Suppressor macrophage (primary cell): ENCODE results near the gene PCDHB4.
A peak's percentile ranks its signal among the peaks of the same experiment; 100 is the strongest.
"Not testable (repeated sequence)": the region's sequence is repeated elsewhere in the genome, so short reads cannot be mapped to it uniquely, and the experiment has no call there.

Experiments used
- DNase-seq, 4 experiments: peaks; one replicate each; pipeline ENCODE4 v3.0.0-alpha.2; 2020 to 2022
- total RNA-seq, 17 experiments: gene quantifications; one replicate each; lab custom pipeline; 2026; ENCODE audit warnings: mixed read lengths in 6 of 17, inconsistent platforms in 3 of 17; lab: John Stamatoyannopoulos, UW

The PCDHB4 gene
- total RNA-seq = 0 to 1.8 (median 0) reads per million in 17 experiments

GRCh38 chr5:141121563-141121962 lies at the start of gene PCDHB4:
Gene PCDHB4 (plus strand): TSS chr5:141121818. CDS start chr5:141121999, 181 bp downstream.
- no peak for DNase-seq

- DNase-seq = no peak
These were observed 43.8 kb upstream of the PCDHB4 start for GRCh38 chr5:141077826-141078225.

- DNase-seq = no peak
These were observed 39.4 kb upstream of the PCDHB4 start for GRCh38 chr5:141082228-141082627.

GRCh38 chr5:141084487-141084989 lies 37.1 kb upstream of the PCDHB4 start:
- DNase-seq = peak in 3 of 4 experiments; percentile 6 to 36 (median 9)

GRCh38 chr5:141094481-141095262 lies 26.9 kb upstream of the PCDHB4 start, which contains the start of gene PCDHB2:
Gene PCDHB2 (plus strand): TSS chr5:141094615. CDS start chr5:141094791, 176 bp downstream.
- DNase-seq = no peak

DNA sequence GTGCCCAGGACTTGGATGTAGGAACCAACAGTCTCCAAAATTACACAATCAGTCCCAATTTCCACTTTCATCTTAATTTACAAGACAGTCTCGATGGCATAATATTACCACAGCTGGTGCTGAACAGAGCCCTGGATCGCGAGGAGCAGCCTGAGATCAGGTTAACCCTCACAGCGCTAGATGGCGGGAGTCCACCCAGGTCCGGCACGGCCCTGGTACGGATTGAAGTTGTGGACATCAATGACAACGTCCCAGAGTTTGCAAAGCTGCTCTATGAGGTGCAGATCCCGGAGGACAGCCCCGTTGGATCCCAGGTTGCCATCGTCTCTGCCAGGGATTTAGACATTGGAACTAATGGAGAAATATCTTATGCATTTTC lies 26.4 kb upstream of the PCDHB4 start:
- no peak for DNase-seq

DNA sequence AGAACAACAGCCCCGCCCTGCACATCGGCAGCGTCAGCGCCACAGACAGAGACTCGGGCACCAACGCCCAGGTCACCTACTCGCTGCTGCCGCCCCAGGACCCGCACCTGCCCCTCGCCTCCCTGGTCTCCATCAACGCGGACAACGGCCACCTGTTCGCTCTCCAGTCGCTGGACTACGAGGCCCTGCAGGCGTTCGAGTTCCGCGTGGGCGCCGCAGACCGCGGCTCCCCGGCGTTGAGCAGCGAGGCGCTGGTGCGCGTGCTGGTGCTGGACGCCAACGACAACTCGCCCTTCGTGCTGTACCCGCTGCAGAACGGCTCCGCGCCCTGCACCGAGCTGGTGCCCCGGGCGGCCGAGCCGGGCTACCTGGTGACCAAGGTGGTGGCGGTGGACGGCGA lies 25.4 kb upstream of the PCDHB4 start:
- DNase-seq = not testable (repeated sequence)

GRCh38 chr5:141096586-141096985 lies 25.0 kb upstream of the PCDHB4 start:
- DNase-seq = not testable (repeated sequence)

GRCh38 chr5:141100243-141100805 lies 21.3 kb upstream of the PCDHB4 start, which contains the start of gene PCDHB3:
Gene PCDHB3 (plus strand): TSS chr5:141100473. CDS start chr5:141100650, 177 bp downstream.
- peak in 2 of 4 experiments; percentile 3 to 4 for DNase-seq

DNA sequence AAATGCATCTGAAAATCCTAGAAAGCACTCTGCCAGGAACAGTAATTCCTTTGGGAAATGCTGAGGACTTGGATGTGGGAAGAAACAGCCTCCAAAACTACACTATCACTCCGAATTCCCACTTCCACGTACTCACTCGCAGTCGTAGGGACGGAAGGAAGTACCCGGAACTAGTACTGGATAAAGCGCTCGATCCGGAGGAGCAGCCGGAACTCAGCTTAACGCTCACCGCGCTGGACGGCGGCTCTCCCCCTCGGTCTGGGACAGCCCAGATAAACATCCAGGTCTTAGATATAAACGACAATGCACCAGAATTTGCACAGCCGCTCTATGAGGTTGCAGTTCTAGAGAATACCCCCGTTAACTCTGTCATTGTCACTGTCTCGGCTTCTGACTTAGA lies 20.6 kb upstream of the PCDHB4 start:
- no peak for DNase-seq

GRCh38 chr5:141102070-141102469 lies 19.5 kb upstream of the PCDHB4 start:
- DNase-seq = not testable (repeated sequence)

DNA sequence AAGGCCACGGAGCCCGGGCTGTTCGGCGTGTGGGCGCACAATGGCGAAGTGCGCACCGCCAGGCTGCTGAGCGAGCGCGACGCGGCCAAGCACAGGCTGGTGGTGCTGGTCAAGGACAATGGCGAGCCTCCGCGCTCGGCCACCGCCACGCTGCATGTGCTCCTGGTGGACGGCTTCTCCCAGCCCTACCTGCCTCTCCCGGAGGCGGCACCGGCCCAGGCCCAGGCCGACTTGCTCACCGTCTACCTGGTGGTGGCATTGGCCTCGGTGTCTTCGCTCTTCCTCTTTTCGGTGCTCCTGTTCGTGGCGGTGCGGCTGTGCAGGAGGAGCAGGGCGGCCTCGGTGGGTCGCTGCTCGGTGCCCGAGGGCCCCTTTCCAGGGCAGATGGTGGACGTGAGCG lies 19.1 kb upstream of the PCDHB4 start:
- not testable (repeated sequence) for DNase-seq

DNA sequence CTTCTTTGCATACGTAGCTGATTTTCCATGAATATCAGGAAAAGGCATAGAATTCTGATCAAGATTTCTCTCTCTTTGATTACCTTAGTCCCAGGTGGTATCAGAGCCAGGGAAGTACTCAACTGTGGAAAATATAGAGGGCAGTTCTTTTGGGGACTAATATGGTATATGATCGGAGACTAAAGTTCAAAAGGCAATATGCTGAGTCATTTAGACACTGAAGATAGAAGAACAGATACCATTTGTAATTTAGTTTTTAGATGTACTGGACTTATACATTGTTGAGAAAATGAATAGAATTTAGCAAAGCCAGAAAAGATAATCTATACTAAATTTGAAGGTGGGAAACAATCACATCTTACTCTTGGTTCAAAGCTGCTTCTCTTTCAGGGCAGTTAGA lies 16.3 kb upstream of the PCDHB4 start:
- no peak for DNase-seq

DNA sequence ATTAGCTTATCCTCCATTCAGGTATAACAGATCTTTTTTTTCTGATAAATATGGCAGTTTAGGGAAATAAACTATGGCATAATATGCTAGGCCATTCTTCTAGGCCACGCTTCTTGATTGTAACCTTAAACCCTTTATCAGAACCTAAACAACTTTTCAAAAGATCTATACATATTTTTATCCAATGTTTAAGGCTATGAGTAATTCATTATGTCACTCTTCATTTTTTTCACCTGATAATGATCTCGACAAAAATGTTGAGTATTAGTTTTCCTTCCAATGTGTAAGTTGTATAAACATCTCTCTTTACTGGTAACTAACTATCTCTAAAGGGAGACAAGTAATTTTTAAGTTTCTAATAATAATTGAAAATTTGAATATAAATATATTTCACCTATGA lies 2.4 kb upstream of the PCDHB4 start:
- DNase-seq = no peak

DNA sequence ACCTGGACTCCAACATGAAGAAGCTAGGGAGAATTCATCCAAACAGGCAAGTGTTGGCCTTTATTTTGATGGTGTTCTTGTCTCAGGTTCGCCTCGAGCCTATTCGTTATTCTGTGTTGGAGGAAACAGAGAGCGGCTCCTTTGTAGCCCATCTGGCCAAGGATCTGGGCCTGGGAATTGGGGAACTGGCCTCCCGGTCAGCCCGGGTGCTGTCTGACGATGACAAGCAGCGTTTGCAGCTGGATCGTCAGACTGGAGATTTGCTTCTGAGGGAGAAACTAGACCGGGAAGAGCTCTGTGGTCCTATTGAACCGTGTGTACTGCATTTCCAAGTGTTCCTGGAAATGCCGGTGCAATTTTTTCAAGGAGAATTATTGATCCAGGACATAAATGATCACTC lies 367 bp downstream of the PCDHB4 start:
- no peak for DNase-seq

DNA sequence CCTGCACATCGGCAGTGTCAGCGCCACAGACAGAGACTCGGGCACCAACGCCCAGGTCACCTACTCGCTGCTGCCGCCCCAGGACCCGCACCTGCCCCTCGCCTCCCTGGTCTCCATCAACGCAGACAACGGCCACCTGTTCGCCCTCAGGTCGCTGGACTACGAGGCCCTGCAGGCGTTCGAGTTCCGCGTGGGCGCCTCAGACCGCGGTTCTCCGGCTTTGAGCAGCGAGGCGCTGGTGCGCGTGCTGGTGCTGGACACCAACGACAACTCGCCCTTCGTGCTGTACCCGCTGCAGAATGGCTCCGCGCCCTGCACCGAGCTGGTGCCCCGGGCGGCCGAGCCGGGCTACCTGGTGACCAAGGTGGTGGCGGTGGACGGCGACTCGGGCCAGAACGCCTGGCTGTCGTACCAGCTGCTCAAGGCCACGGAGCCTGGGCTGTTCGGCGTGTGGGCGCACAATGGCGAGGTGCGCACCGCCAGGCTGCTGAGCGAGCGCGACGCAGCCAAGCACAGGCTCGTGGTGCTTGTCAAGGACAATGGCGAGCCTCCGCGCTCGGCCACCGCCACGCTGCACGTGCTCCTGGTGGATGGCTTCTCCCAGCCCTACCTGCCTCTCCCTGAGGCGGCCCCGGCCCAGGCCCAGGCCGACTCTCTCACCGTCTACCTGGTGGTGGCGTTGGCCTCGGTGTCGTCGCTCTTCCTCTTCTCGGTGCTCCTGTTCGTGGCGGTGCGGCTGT lies 1.9 kb downstream of the PCDHB4 start:
- DNase-seq = not testable (repeated sequence)

DNA sequence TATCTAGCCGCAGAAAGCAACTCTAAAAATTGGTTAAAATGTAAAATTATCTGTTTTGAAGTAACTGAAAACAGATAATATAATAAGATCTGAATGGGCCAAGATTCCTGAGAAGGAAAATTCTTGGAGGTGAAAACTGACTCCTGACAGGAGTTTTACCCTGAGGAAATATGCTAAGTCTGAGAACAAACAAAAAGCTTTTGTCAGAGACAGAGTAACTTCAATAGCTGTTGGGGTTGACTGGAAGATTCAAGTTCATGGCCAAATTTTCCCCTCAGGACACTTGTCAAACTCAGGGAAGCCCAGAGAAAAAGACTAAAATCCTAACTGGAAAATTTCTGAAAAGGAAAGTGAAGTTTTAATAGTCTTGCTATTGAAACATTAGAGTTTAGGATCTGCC lies 5.7 kb downstream of the PCDHB4 start:
- DNase-seq = no peak

- peak in 1 of 4 experiments; percentile 5 for DNase-seq
These were observed 13.6 kb downstream of the PCDHB4 start, which contains the start of gene PCDHB5 for GRCh38 chr5:141135030-141135717. Gene PCDHB5 (plus strand): TSS chr5:141135206. CDS start chr5:141135435, 229 bp downstream.

GRCh38 chr5:141135718-141136266 lies 14.2 kb downstream of the PCDHB4 start:
- no peak for DNase-seq

GRCh38 chr5:141137346-141137745 lies 15.7 kb downstream of the PCDHB4 start:
- DNase-seq = not testable (repeated sequence)

DNA sequence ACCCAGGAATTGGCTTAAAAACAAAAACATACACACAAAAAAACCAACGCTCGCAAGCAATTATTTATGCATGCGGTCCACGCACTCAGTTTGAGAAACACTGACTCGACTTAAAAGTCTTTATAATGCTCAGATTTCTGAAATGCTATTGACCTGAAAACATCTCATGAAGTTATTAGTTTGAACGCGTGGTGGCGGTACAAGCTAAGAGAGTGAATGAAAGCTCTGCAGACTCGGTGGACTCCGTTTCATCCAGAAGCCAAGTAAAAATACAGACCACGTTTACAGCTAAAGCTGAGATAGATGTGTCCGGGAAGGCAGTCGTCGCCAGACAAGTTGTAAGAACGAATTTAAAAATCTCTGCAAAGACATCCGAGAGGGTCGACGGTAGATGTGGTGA lies 28.2 kb downstream of the PCDHB4 start, which contains the start of gene PCDHB6:
PCDHB6 (plus strand) TSS at position 246 of the 400 bp plus-strand sequence. CDS start 201 bp downstream, outside the sequence.
- DNase-seq = no peak
